C4-2B (cell line): ENCODE results near the gene PRICKLE2.

ENCODE experiments used
- H3K27ac ChIP-seq: fragments of 450-650 bp; 2 replicates; pipeline ENCODE4 v1.5.1; 2017
- CTCF ChIP-seq: fragments of 450-650 bp; conservative IDR thresholded peaks from 2 replicates; pipeline ENCODE4 v1.5.1; 2017; ENCODE audit warnings: mild to moderate bottlenecking
- ZFX ChIP-seq: fragments of 450-650 bp; IDR thresholded peaks from 2 replicates; pipeline ENCODE4 v1.6.1; 2017

The PRICKLE2 gene

GRCh38 chr3:64163019-64163754 lies 62.1 kb downstream of the PRICKLE2 start:
- H3K27ac ChIP-seq = no peak overlapping the region
- no peak for TF ChIP-seq ZFX
- TF ChIP-seq CTCF = no peak

GRCh38 chr3:64161481-64161952 lies 63.7 kb downstream of the PRICKLE2 start:
- no peak overlapping the region for H3K27ac ChIP-seq
- no peak for TF ChIP-seq ZFX
- TF ChIP-seq CTCF = no peak

GRCh38 chr3:64160000-64160695 lies 65.1 kb downstream of the PRICKLE2 start:
- H3K27ac ChIP-seq = no peak overlapping the region
- no peak for TF ChIP-seq CTCF
- TF ChIP-seq ZFX = no peak

DNA sequence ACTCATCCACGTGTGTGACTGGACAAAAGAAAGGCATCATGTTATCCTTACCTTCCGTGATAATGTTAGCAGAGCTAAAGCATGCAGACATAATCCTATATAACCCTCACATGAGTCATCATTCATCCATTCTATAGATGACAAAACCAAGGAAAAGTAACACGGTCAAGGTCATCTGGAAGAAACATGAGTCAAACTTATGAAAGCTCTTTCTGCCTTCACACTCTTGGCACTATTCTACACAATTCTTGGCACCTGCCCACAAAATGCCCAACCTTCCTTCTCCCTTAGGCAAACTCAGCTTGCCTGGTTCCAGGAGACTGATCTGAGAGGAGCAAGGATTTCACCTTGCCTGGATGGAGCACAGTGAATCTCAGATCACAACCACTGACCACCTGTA lies 66.9 kb downstream of the PRICKLE2 start:
- TF ChIP-seq CTCF (no peak), ZFX (no peak)
- H3K27ac ChIP-seq = peak overlapping the region; percentile 41; the same call in 1 of the 2 replicates

DNA sequence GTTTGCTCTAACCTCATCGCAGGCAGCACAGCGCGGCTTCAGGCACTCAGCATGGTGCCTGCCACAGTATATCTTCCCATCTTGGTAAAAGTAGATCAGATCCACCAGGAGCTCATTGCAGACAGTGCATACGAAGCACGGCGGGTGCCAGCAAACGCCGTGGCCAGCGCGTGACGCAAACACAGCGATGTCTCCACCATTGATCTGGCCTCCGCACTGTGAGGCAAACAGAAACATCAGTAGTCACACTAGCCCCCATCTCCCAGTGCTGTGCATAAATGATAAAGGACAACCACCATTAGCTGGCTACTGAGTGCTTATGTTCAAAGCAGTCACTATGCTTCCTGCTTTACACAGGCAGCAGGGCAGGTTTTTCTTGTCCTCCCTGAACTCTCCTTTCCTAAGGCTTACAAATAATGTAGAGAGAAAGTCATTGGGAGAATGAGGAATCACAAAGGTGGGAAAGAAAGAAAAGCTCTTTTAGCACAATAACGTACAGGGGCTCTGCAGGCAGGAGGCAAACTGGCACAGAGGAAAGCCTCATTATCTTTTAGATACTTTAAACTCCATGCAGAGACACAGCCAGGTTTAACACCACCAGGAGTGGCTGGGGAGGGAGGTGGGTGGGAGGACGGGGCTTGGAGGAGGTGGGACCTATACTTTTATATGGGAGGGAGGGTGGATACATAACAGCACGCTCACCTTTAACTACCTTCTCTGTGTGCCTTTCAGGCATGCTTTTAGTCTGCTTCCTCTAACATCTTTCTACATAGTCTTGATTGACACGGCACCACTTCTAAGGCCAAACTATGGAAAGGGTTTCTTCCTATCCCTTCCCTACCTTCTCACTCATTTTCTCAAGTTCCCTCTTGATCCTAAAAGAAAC lies 67.9 kb downstream of the PRICKLE2 start:
- no peak for TF ChIP-seq ZFX
- no peak for TF ChIP-seq CTCF
- H3K27ac ChIP-seq = peak overlapping the region; percentile 41

GRCh38 chr3:64155328-64155727 lies 69.9 kb downstream of the PRICKLE2 start:
- TF ChIP-seq CTCF = no peak
- no peak for TF ChIP-seq ZFX
- no peak overlapping the region for H3K27ac ChIP-seq
